BJ (cell line): ENCODE measurements around the gene FAM111A. TPM values are rescaled to one million over a fixed set of nuclear protein-coding genes. Genes with fewer than 3 reads are reported as not detected.

Experiments
- CTCF ChIA-PET: fragments of 350-600 bp; formaldehyde crosslinking; extraction: SDS; loops from one replicate; lab custom pipeline; 2021; ENCODE audit warnings: antibody characterized with exemption, inconsistent platforms; lab: Yijun Ruan, JAX
- POLR2A ChIA-PET: fragments of 300-600 bp; sonication (Branson Sonifier 250); formaldehyde crosslinking; extraction: SDS; loops from one replicate; lab custom pipeline; 2021; ENCODE audit warnings: antibody characterized with exemption; lab: Charles Lee
- DNase-seq: peaks from one replicate; pipeline ENCODE4 v3.0.0-alpha.2; 2011; ENCODE audit warnings: low read depth
- H3K27me3 ChIP-seq: 2 replicates; pipeline ENCODE4 v1.6.0; 2011; ENCODE audit warnings: low read length; ENCODE audit not compliant: control insufficient read depth, insufficient read depth
- H3K36me3 ChIP-seq: 2 replicates; pipeline ENCODE4 v1.5.1; 2011; ENCODE audit warnings: low read length; ENCODE audit not compliant: control insufficient read depth, insufficient read depth
- H3K4me3 ChIP-seq: 2 replicates; pipeline ENCODE4 v1.5.1; 2011; ENCODE audit warnings: low read depth, mild to moderate bottlenecking, control low read depth, low read length
- CTCF ChIP-seq: IDR thresholded peaks from 2 replicates; pipeline ENCODE4 v1.5.1; 2011; ENCODE audit warnings: low read depth, mild to moderate bottlenecking, control low read depth, inconsistent platforms, low read length, moderate library complexity; ENCODE audit not compliant: insufficient read depth
- polyA plus RNA-seq: library from polyadenylated mRNA; depleted of rRNA; stranded (reverse); fragments of >200 nt; gene quantifications from 2 replicates; pipeline ENCODE4 v1.2.3, GENCODE V29; 2011

Gene FAM111A
- polyA plus RNA-seq, 1 experiment, result 19.7 TPM

DNA sequence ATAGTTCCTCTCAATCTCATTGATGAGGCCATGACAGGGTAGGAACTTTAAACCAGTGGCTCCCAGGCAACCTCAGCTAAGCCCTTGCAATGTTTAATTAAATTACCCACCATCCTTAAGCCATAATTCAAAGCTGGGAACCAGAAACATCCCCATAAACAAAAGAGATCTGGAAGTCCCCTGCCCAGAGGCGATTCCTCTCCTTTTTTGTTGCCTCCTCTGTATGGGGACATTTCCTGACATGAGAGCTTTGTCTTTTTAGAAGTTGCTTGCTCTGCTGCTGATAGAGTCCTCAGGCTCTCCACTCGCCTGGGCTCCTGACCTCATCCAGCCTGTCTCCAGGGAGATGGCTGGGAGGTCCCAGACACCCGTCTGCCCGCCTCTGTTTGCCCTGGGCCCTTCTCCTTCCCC is 32.4 kb downstream of the FAM111A start:
- H3K27me3 ChIP-seq, result no peaks in the 10 kb centered on the region
- H3K36me3 ChIP-seq, result no peaks in the 10 kb centered on the region
- no peak for DNase-seq
- no peak for TF ChIP-seq CTCF
- H3K4me3 ChIP-seq, result no peak overlapping the region
- POLR2A ChIA-PET, result no interaction called here
- CTCF ChIA-PET, result interaction anchor here (1.2 to 11.6 kb wide), 5 partner anchors 11 to 33 kb away, joined by 4 to 202 read pairs (median 7); no protein-coding TSS in a partner anchor

GRCh38 chr11:59176330-59176729 is 33.7 kb downstream of the FAM111A start:
- ChIA-PET POLR2A (no interaction called here), CTCF (interaction anchor here (9.8 to 11.6 kb wide), 2 partner anchors 12 to 28 kb away, joined by 160 to 202 read pairs; no protein-coding TSS in a partner anchor)
- no peaks in the 10 kb centered on the region for H3K27me3 ChIP-seq
- H3K36me3 ChIP-seq, result no peaks in the 10 kb centered on the region
- no peak for DNase-seq
- no peak overlapping the region for H3K4me3 ChIP-seq
- TF ChIP-seq CTCF, result no peak

- no peak overlapping the region for H3K4me3 ChIP-seq
- ChIA-PET CTCF (interaction anchor here (9.8 to 11.6 kb wide), 2 partner anchors 10 to 26 kb away, joined by 160 to 202 read pairs; no protein-coding TSS in a partner anchor), POLR2A (no interaction called here)
- no peak for TF ChIP-seq CTCF
- DNase-seq, result no peak
- no peaks in the 10 kb centered on the region for H3K27me3 ChIP-seq
- H3K36me3 ChIP-seq, result no peaks in the 10 kb centered on the region
Observed at GRCh38 chr11:59178402-59178801, 35.7 kb downstream of the FAM111A start.

GRCh38 chr11:59179121-59179520 is 36.5 kb downstream of the FAM111A start:
- Histone ChIP-seq H3K36me3 (no peaks in the 10 kb centered on the region), H3K27me3 (no peaks in the 10 kb centered on the region), H3K4me3 (no peak overlapping the region)
- CTCF ChIA-PET, result interaction anchor here (11.6 kb wide), 1 partner anchor 25 kb away, joined by 202 read pairs; no protein-coding TSS in a partner anchor
- POLR2A ChIA-PET, result no interaction called here
- no peak for DNase-seq
- no peak for TF ChIP-seq CTCF

GRCh38 chr11:59180168-59180776 is 37.6 kb downstream of the FAM111A start:
- no peak for DNase-seq
- ChIA-PET POLR2A (no interaction called here), CTCF (interaction anchor here (0.8 to 11.6 kb wide), 4 partner anchors 8 to 24 kb away, joined by 3 to 202 read pairs (median 4); partner anchors contain the start of gene DTX4)
- H3K36me3 ChIP-seq, result no peaks in the 10 kb centered on the region
- no peaks in the 10 kb centered on the region for H3K27me3 ChIP-seq
- TF ChIP-seq CTCF, result no peak
- no peak overlapping the region for H3K4me3 ChIP-seq
